Right hindlimb (tissue), 1 donor: Measurements from ENCODE around the gene CISTR.

Source experiments
- DNase-seq: peaks from one replicate; pipeline ENCODE4 v3.0.0-alpha.2; 2018

CISTR gene

DNA sequence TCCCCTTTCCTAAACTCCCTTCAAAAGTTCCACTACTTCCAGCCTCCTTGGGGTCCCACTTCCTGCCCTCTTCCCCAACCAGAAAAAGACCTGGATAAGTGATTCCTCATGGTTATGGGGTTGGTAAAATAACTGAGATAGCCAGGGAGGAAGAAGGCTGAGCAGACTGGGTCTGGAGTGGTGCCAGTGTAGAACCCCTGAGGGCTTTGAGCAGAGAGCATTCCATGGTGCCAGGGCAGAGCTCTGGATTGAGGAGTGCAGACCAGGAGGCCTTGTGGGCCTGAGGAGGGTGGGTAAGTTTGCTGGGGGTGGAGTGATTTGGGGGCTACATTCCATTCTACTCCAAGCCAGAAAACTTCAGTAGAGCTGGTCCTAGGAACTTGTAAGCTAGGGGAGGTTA, 9.5 kb upstream of the CISTR start:
- no peak for DNase-seq

DNA sequence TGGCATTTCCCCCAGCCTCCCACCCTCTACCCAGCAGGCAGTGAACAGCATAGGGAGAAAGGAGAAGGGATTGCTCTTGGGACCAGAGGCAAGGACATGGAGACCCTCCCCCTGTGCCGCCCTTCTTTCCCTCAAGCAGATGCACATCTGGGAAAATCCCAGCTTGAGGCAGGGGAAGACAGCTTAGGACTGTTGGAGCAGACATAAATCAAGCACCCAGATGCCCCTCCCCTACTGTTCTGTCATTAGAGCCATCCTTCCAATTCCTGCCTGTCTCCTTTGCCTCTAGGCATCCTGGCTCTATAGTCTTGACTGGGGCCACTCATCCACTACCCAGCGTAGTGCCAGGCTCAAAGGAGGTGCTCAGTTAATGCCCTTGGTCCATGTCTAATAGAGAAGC, 7.5 kb upstream of the CISTR start:
- DNase-seq: no peak

DNA sequence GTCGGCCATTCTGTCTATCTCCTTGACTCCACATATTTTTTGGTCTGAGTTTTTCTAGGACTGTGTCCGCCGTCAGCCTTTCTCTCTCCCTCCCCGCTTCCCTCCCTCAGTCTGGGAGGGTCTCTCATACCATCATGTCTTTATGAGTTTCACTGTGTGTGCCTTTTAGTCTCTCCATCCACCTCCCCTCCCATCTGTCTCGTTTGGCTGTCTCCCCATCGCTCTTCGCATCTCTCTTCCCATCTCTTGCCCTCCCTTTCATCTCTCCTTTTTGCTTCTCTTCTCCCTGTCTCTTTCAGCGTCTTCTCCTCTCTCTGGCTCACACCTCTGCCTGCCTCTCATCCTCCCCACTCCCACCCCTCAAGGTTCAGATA, 6.9 kb upstream of the CISTR start:
- no peak for DNase-seq

DNA sequence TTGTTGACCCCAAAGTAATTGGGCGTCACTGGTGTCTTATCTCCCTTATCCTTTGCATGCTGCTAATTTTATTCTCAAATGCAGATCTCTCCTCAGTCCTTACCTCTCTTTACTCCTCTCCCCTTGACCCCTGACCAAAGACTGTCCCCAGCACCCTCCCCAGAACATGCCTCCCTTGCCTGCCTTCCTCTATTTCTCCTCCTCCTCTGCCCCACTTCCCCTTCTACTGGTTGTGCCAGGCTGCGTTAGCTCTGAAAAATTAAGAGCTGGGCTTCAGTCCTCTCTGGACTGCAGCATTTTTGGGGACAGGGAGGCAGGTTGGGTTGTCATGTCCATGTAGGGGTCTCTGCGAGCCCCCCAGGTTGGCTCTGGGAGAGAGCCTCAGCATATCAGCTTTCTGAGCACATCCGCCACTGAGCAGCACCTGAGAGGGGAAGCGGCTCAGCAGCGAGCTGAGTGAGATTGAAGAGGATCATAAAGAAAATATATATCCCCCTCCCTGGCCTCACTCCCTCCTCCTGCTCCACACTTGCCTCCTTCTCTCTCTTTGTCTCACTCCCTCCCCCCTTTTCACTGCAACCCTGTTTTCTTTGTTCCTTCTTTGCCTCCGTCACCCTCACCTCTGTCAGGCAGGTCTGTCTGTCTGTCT, 6.4 kb upstream of the CISTR start:
- DNase-seq: no peak

DNA sequence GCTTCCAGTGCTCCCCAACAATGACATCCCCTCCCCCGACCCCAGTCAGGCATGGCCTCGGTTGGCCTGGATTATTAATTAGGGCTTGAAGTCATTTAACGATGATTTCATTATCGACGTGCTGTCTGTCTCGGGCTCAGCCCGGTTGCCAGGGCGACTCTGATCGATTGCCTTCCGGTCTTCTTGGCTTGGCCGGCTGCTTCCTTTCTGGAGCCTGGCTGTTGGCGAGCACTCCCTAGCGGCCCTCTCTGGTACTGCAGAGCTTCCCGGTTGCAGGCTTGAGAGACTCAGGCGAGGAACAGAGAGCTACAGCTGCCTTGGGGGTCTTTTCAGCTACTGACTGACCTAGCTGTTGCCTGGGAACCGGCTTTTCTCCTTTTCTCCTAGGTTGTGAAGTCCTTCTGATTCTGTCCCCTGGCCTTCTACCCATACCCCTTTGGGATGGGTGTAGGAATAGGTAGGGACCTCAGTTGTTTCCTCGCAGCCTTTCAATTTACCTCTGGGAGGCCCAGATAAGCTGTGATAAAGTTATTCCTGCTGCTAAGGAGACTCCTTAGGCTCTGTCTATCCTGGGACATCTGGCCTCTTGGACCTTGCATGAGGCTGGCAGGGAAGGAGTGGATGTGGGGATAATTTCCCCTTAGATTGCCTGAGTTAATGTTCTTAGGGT, 5.5 kb upstream of the CISTR start:
- peak; percentile 82 for DNase-seq

DNA sequence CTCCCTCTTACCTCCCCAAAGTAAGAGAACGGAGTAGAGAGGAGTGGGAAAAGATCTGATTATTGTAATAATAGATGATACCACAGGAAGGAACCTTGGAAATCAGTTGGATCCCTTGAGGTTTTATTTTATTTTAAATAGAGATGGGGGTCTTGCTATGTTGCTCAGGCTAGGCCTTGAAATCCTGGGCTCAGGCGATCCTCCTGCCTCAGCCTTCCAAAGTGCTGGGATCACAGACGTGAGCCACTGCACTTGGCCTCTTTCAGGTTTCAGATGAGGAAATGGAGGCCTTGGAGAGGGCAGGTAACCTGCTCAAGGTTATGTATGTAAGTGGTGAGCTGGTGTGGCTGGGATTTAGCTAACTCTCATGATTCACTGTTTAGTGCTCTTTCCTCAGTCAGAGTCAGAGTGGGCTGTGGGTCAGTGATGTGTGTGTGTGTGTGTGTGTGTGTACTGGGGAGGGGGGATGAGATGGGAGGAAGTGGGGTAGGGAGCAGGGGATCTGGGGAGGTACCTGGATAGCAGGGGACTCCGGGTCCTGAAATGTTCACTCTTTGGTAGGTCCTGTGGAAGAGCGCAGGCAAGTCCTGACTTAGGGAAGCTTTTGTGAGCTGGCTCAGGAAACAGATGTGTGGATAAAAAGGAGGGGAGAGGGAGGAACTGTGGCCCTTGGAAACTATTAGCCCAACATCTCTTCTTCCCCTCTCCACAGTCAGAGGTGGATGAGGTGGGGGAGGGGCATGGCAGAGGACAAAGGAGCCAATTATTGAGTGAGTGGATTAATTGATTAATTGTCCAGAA, 4.7 kb upstream of the CISTR start:
- DNase-seq: no peak

DNA sequence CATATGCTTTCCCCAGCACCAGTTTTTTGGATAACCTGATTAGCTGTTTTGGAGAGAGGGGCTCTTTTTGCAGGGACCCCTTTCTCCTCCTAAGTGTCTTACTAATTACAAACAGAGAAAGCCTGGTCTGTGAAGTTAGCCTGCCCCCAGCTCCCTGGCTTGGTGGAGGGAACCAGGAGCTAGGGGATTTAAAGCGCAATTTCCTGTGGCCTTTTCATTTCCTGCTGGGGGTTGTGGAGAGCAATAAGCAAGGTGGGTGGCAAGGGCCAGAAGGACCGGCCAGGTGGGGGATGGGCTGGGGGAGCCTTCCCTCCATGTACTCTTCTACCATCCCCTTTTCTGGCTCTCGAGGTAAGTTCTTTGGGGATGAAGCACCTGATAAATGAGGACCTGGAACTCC, 4.1 kb upstream of the CISTR start:
- no peak for DNase-seq

DNA sequence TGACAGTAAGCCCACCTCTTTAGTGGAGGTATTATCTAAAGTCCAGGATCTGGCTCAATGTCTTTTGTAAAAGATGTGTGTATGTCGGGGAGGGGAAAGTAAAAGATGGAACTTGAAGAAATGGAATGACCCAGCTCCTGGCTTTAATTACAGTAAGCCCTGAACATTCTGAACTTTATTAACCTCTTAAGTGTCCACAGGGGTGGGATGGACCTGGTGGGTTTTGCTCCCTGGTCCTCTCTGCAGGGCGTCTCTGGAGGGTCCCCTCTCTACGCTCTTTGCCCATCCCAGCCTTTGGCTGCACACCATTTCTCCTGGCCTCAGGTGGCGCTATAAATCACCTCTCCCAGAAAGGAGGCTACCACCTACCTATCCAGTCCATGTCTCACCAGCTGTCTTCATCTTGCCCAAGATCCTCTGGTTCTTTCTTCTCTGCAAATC, 3.7 kb upstream of the CISTR start:
- DNase-seq: no peak

DNA sequence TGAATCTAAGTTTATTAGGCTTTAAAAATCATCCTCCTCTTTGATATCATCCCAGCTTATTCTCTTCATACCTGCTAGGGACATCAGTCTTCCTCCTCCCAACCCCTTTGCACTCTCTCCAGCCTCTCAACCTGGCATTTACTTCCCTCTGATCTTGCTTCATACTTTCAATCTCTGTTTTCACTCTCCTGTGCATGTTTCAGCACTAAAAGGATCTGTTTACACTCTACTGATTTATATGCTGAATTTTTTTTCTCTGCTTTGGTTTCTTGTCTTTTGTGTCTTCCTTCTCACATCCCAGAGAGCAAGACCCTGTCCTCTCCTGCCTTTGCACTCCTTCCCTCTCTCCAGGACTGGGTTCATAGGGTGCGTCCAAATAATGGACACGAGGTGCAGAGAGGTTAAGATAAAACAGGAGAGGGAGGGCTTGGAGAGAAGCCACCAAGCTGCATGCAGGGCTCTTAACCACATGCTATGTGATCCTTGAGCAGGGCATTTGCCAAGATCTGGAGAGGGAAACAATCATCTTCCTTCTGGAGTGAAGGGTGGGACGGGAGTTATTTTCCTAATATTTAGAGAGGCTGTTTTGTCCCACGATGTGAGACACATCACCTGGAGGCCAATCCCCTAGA, 3.0 kb upstream of the CISTR start:
- no peak for DNase-seq

DNA sequence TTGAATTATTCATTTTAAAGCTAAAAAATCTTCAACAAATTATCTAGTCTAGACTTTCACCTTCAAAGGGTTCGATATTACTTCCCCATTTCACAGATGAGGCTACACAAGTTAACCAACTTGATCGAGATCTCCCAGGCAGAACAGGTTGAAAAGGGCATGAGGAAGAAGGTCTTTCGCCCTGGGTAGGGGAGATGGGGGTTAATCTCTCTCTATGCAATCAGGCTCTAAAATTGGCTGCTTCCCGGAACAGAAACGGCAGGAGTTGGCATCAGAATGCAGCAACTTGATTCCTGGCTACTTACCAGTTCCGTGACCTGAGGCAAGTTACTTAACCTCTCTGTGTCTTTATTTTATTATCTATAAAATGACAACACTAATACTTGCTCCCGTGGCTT, 2.4 kb upstream of the CISTR start:
- no peak for DNase-seq

DNA sequence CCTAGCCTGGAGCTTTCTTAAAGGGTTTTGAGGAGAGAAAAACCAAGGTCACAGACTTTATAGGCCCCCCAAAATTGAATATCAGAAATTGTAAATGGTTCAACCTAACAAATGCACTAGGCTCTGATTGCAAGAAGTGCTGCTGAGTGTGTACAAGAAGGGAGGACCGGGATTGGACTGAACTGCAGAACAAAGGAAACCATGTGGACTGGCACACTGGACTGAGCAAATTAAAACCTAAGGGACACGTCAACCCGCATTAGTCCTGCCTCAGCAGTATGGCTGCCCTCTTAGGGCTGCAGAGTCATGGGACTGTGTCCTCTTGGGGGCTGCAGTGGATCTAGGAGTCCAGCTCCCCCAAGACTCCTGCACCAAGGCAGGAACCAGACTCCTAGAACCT, 842 bp upstream of the CISTR start:
- DNase-seq: no peak

DNA sequence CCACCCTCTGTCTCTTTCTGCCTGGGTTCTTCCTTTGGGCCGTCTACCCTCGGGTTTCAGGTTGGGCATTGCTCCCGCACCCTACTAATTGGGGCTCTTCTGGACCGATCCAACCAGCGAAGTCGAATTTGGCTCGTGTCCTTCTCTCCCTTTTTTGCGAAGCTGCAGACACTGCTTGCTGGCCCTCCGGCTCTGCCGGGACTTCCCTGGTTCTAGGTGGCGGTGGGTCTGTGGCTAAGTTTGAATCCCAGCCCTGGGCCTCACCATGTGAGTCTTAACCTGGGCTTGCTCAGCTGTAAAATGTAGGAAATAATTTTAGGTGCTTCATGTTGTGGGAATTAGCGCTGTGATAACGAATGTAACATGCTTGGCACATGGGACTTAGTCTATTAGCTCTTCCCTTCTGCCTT, 418 bp upstream of the CISTR start:
- no peak for DNase-seq

DNA sequence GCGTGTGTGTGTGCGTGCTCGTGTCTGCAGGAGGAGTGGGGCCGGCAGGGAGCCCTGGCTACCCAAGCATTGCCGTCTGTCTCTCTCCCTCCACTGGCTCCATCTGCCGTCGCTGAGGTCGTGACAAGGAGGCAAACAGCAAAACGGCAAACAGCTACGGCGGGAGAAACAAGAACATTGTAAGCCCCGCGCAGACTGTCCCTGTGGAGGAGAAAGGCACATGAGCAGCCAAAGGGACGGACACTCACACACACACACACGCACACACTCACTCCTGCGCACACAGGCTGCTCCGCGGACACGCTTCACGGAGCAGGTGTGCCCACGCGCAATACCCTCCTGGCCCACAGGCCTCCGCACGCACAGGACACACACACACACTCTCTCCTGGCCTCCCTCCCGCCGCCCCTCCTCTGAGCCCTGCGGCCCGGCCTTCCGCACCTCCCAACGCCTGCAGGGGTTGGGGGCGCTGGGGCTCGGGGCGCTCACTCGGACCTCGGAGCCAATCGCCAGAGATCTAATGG, 905 bp downstream of the CISTR start:
- DNase-seq: peak; percentile 55

DNA sequence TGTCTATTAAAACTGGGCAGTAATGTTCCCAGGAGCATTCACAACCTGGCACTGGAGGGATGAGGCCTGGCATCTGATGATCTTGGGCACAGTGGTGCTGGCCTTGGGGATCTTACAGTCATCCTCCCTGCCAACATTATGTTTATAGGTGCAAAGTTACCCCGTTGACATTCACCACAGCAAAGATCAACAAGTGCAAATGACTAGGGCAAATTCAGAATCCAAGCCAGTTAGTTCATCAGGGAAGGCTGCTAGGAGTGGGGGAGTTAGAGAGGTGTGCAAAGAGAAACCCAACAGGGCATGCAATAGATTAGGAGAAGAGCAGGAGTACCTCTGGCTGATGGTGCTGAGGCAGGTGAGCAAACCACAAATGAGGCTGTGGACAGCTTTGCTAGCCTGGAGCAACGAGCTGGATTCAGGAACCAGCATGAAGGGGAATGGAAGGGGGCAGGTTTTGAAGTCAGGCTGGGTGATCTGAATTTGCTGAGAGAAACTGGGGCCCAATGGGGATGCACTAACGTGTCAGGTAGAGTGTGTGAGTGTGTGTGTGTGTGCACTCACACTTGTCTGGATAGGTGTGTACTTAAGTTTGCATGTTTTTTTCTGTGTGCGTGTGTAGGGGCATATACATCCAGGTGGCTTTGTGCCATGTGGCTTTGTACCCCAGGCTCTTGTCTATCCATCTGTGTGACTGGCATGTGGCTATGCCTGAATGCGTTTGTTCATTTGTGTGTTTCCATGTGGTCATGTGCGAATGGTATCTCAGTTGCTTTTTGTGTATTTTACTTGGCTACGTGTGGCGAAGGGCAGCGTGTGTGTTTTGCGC, 1.6 kb downstream of the CISTR start:
- no peak for DNase-seq

DNA sequence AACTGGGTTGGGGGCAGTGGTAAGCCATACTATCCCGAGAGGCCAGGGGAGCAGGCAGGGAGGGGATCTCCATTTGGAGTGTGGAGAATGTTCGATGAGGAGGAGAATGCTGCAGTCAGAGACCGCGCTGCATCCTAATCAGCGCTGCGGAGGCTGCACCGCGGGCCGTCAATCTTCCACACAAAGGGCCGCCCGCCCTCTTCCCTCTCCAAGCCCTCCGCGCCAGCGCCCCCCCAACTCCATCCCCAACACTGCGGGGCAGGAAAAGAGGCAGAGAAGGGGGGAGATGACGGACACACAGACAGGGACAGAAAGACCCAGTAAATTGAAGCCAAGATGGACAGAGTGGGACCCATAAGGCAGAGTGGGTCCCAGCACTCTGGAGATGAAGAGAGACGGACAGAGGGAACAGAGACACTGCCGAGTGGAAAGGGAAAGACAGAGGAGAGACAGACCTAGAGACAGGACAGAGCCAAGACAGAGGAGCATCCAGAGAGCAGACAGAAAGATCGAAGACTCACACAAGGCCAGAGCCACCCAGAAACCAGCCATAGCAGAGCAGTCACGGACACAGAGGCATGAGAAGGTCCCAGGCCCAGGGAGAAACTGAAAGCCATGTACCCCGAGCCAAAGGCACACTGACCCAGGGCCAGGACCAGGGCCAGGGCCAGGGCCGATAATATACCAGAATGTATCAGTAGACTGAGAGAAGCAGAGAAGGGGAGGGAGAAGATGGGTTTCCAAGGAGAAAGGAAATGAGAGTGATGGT, 3.5 kb downstream of the CISTR start:
- DNase-seq: no peak

DNA sequence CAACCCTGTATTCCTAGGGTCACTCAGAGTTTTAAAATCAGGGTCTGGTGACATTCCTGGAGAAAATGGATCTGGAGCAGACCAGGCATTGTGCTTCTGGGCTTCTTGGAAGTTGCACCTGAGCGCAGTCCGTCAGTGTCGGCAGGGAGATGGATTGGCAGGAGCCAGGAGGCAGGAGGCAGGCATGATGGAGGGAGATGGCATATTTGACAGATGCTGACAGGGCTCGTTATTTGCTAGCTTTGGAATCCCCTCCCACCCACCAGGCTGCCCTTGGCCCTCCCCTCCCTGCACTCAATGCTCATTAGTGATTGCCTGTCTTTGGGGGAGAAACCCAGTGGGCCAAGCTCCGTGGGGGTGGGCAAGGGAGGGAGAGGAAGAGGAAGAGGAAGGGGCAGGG, 4.7 kb downstream of the CISTR start:
- peak; percentile 19 for DNase-seq

DNA sequence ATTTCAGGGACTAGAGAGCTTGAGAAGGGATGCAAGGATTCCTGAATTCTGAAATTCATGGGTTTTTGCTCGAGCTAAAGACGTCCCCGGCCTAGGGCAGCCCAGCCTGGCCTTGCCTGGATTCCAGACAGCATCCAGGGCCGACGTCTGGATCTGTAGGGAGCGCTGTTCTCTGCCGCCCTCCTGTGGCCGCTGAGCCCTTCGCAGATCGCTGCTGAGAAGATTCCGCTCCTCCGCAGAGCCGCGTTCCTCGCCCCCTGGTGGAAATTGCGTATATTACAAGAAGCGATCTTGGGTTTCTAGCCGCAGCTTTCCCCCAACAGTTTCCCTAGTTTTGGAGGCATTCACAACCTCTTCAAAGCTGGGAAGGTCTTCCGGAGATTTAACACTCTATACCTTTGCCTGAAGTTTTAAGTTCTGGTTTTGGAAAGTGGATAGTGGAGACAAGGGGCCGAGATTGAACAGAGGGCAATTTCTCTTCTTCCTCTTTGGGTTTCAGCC, 5.1 kb downstream of the CISTR start:
- DNase-seq: peak; percentile 95

DNA sequence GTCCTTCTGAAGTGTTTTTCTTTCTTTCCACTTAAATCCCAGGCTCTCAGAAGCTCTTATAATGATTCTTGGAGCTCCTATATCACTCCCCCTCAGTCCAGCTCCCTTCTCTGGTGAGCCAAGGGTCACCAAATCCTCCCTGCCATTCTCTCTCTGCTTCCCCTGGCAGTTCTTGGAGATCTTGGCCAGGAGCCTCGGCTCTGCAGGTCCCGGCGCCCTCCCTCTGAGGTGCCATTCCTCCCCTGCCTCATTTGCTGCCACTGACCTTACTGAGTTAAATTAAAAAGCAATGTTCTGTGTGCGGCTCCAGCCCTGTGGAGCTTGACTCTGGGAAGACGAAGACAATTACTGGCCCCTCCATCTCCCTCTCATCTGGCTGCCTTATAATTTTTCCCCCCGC, 7.0 kb downstream of the CISTR start:
- no peak for DNase-seq

DNA sequence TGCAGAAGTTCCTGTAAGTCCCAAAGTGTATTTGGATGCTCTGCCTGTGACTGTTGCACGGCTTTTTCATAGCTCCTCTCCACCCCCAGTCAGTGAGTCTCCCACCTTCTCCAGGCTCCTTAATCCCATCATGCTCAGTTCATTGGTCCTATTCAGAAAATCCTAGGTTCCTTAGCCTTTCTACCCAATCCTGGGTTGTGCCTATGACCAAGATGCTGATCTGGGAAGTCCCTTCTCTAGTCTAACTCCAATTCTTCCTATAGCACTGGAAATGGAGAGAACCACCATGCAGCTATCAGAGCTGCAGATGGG, 7.7 kb downstream of the CISTR start:
- DNase-seq: no peak

DNA sequence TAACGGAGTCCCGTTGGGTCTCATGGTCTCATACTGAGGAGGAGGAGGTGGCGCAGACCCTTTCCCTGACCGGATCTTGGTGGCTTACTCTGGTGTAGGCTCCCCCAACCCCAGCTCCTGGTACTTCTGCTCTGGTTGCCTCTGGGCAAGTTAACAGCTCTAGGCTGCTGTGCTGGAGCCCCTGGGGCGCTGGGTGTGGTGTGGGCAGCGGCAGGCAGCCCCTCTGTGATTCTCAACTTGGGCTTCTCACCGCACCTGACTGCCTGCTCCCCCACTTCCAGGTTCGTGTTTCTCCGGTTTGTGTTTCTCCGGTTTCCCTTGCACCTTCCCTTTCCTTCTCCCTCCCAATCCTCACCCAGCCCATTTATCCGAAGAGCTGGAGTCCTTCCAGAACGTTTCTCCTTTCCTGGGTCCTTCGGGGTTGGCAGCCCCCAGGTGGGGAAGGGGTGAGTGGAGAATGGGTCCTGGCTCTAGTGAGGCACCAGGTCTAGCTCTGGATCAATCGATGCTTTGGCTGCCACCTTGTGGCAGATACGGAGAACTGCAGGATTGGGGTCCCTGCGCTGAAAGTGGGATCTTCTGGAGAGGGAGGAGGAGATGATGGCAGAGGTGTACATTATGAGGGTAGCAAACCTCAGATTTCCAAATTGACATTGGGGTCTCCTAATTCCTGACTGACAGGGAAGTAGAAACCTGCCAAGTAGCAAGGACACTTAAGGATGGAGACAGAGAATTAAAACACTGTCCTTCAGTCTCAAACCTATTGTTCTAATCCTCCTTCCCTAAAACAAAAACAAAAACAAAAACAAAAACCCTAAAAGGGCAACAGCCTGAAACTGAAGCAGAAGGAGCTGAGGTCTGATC, 8.3 kb downstream of the CISTR start:
- peak; percentile 60 for DNase-seq

DNA sequence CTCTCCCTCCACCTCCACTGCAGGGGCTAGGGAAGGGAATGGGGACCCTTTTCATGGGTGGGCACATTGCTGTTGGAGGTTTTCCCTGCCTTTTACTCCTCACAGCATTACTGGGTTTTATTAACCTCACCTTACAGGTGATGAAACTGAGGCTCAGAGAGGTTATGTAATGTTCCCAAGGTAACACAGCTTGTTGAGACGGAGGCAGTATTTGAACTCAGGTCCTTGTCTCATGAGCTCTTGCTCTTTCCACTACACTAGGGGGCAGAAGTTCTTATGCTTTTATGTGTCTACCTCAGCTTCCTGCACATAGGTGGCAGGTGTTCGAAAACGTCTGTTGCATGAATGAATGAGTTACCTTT, 11.7 kb downstream of the CISTR start:
- no peak for DNase-seq
